Renal cortex interstitium (tissue), 11 donors: ENCODE results near the gene ENPP6. TPM values are rescaled to one million over a fixed set of nuclear protein-coding genes. Genes with fewer than 3 reads are reported as not detected.

Experiments used
- DNase-seq, 11 donors: peaks; one replicate each; pipeline ENCODE4 v3.0.0-alpha.2; 2013; ENCODE audit warnings: low read depth in 9 of 11, low spot score in 4 of 11; ENCODE audit errors: extremely low read depth in 1 of 11
- polyA plus RNA-seq, 3 donors: library from polyadenylated mRNA; unstranded; fragments of 120-200 nt; gene quantifications; one replicate each; pipeline ENCODE4 v1.2.1, GENCODE V29; 2013; ENCODE audit not compliant: insufficient read length in 3 of 3

Gene ENPP6
- polyA plus RNA-seq, 3 donors, result 4.4 to 9.3 (median 7.5) TPM

GRCh38 chr4:184122631-184123408, 94.9 kb downstream of the ENPP6 start:
- DNase-seq, result no peak

- DNase-seq, result no peak
Measured at GRCh38 chr4:184120549-184121127, 97.0 kb downstream of the ENPP6 start.

GRCh38 chr4:184117662-184118199, 99.9 kb downstream of the ENPP6 start:
- no peak for DNase-seq

GRCh38 chr4:184115399-184115798, 102.3 kb downstream of the ENPP6 start:
- DNase-seq, result no peak

- DNase-seq, result no peak
Measured at GRCh38 chr4:184114431-184114830, 103.2 kb downstream of the ENPP6 start.

- DNase-seq, result no peak
Measured at GRCh38 chr4:184112006-184112550, 105.6 kb downstream of the ENPP6 start.

- DNase-seq, result no peak
Measured at GRCh38 chr4:184111233-184111832, 106.3 kb downstream of the ENPP6 start.

GRCh38 chr4:184110452-184111224, 107.0 kb downstream of the ENPP6 start:
- no peak for DNase-seq

GRCh38 chr4:184108006-184108501, 109.6 kb downstream of the ENPP6 start:
- no peak for DNase-seq

GRCh38 chr4:184104419-184105101, 113.1 kb downstream of the ENPP6 start:
- peak in 1 of 11 donors; percentile 13 for DNase-seq

- no peak for DNase-seq
Measured at GRCh38 chr4:184103527-184104264, 114.0 kb downstream of the ENPP6 start.

- DNase-seq, result no peak
Measured at GRCh38 chr4:184102927-184103326, 114.7 kb downstream of the ENPP6 start.

GRCh38 chr4:184102488-184102887, 115.2 kb downstream of the ENPP6 start:
- DNase-seq, result no peak

- no peak for DNase-seq
Measured at GRCh38 chr4:184101711-184102110, 116.0 kb downstream of the ENPP6 start.

- DNase-seq, result peak in 1 of 11 donors; percentile 31
Measured at GRCh38 chr4:184100297-184100885, 117.3 kb downstream of the ENPP6 start.

- DNase-seq, result peak in 3 of 11 donors; percentile 31 to 51 (median 43)
Measured at GRCh38 chr4:184099535-184099966, 118.1 kb downstream of the ENPP6 start.

GRCh38 chr4:184099000-184099399, 118.7 kb downstream of the ENPP6 start:
- DNase-seq, result no peak
